ENCODE data around the gene PEX14. TPM values are rescaled to one million over a fixed set of nuclear protein-coding genes. Genes with fewer than 3 reads are reported as not detected.

Gene PEX14
- total and polyA plus RNA-seq, 9 of the 15 experiments (the other 6 are each of a cell fraction or from before 2014, with no cell fraction given): 2.6 to 45.7 (median 22.7) TPM

DNA sequence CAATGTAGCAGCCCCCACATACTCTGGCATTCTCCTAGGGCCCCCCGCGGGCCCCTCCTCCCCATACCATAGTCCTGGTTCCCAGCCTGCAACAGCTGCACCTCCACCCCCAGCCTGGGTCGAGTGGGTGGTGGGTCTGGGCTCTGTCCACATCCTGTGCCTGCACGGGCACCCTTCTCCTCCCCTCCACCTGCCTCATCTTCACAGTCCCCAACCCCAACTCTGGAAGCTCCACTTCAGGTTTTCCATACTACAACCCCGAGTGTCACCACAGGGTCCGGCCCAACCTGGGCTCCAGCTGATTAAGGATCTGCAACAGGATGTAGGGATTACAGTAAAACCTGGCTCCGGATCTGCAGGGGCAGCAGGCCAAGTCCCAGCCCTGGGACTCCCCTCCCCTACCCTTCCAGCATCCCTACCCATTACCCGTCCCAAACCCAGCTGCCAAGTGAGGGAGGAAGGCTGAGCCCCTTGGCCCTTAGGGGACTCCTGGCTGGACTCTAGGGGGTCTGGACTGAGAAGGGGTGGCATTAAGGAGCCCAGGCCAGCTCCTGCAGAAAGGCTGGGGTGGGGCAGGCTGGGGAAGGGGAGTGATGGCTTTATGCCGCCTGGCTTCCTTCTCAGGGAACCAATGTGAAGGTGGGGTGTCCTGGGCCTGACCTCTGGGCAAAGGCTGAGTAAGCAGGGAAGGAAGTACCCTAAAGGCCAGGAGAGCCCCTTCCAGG lies 204.9 kb downstream of the PEX14 start:
- ChIA-PET CTCF (ENCODE audit: low intra/inter-chr PET ratio) (no interaction called here), POLR2A (interaction anchor here (0.5 to 1.2 kb wide), 7 partner anchors 9 to 1503 kb away, joined by 3 to 5 read pairs (median 3); no protein-coding TSS in a partner anchor)
- DNase-seq (ENCODE audit: extremely low read depth in 1 of 4, low spot score in 3 of 4) (peak; percentile 75 to 78 (median 76)), FAIRE-seq (peak; percentile 86), ATAC-seq (peak; percentile 88)
- in situ Hi-C loops (cut with MboI) (no loop called here), intact Hi-C loops (cut with micrococcal nuclease) (no loop called here)
- H3K4me2 ChIP-seq (ENCODE audit: insufficient read depth, low read length): no peak overlapping the region
- H2AFZ ChIP-seq (ENCODE audit: low read depth, low read length): no peak overlapping the region
- no peaks in the 10 kb centered on the region for H3K9me1 ChIP-seq (ENCODE audit: control insufficient read depth, insufficient read depth, low read length)
- peaks cover 24 to 79% of the 10 kb centered on the region in 2 experiments; a peak in 4 of 5 replicates for H3K27me3 ChIP-seq (ENCODE audit: control insufficient read depth in 2 of 2, insufficient read depth in 2 of 2, low read length in 2 of 2)
- H3K9me3 ChIP-seq (replicated peaks; ENCODE audit: control insufficient read depth, insufficient read depth, low read depth, low read length): no peaks in the 10 kb centered on the region
- WGBS (ENCODE audit: insufficient coverage, low coverage, missing lambda C conversion rate): 4% methylated on average over 9 of the region's 9 CpGs
- H3K79me2 ChIP-seq (ENCODE audit: control insufficient read depth, insufficient read depth, low read length): no peaks in the 10 kb centered on the region
- H3K4me1 ChIP-seq (replicated peaks in 1 of 2; ENCODE audit: control insufficient read depth in 2 of 2, insufficient read depth in 2 of 2, low read length in 2 of 2): peaks cover 6 to 54% of the 10 kb centered on the region in 2 experiments; a peak in 3 of 5 replicates
- H4K20me1 ChIP-seq (replicated peaks; ENCODE audit: control insufficient read depth, insufficient read depth, low read length): peaks cover 32% of the 10 kb centered on the region
- no peak overlapping the region for H3K27ac ChIP-seq (ENCODE audit: extremely low read depth, low read depth, low read length)
- H3K9ac ChIP-seq (ENCODE audit: insufficient read depth in 1 of 2, low read depth in 2 of 2, low read length in 2 of 2): 0 out of 4 replicates have a peak overlapping the region, but pooled peaks of 1 of the 2 experiments have one; percentile 7
- no peaks in the 10 kb centered on the region for H3K36me3 ChIP-seq (ENCODE audit: control insufficient read depth, insufficient read depth, low read length)
- BruUV-seq (replicated peaks): no TSS peak
- H3K4me3 ChIP-seq: no peak overlapping the region
- TF ChIP-seq NFATC3 (IDR thresholded peaks at IDR 0.05) (no peak), SAFB (IDR thresholded peaks at IDR 0.05; ENCODE audit: borderline replicate concordance, low read depth, low read length) (no peak), E2F3 (CRISPR knock-in tag; IDR thresholded peaks at IDR 0.05) (no peak), CHD4 (IDR thresholded peaks at IDR 0.05; ENCODE audit: insufficient read depth, insufficient replicate concordance, low read depth, low read length, poor library complexity, severe bottlenecking) (no peak), NELFE (IDR thresholded peaks at IDR 0.05; ENCODE audit: insufficient read depth, insufficient read length) (no peak), ZBTB1 (CRISPR knock-in tag; IDR thresholded peaks at IDR 0.05; ENCODE audit: borderline replicate concordance, low read depth) (no peak), BCL6 (CRISPR knock-in tag; IDR thresholded peaks at IDR 0.05) (no peak), HMG20A (CRISPR knock-in tag; conservative IDR thresholded peaks at IDR 0.05) (no peak), KLF16 (IDR thresholded peaks at IDR 0.05) (no peak)
- TF ChIP-seq, protein P1, sequence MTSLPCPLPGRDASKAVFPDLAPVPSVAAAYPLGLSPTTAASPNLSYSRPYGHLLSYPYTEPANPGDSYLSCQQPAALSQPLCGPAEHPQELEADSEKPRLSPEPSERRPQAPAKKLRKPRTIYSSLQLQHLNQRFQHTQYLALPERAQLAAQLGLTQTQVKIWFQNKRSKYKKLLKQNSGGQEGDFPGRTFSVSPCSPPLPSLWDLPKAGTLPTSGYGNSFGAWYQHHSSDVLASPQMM (CRISPR knock-in tag; IDR thresholded peaks at IDR 0.05): no peak
- TF ChIP-seq, protein P2, sequence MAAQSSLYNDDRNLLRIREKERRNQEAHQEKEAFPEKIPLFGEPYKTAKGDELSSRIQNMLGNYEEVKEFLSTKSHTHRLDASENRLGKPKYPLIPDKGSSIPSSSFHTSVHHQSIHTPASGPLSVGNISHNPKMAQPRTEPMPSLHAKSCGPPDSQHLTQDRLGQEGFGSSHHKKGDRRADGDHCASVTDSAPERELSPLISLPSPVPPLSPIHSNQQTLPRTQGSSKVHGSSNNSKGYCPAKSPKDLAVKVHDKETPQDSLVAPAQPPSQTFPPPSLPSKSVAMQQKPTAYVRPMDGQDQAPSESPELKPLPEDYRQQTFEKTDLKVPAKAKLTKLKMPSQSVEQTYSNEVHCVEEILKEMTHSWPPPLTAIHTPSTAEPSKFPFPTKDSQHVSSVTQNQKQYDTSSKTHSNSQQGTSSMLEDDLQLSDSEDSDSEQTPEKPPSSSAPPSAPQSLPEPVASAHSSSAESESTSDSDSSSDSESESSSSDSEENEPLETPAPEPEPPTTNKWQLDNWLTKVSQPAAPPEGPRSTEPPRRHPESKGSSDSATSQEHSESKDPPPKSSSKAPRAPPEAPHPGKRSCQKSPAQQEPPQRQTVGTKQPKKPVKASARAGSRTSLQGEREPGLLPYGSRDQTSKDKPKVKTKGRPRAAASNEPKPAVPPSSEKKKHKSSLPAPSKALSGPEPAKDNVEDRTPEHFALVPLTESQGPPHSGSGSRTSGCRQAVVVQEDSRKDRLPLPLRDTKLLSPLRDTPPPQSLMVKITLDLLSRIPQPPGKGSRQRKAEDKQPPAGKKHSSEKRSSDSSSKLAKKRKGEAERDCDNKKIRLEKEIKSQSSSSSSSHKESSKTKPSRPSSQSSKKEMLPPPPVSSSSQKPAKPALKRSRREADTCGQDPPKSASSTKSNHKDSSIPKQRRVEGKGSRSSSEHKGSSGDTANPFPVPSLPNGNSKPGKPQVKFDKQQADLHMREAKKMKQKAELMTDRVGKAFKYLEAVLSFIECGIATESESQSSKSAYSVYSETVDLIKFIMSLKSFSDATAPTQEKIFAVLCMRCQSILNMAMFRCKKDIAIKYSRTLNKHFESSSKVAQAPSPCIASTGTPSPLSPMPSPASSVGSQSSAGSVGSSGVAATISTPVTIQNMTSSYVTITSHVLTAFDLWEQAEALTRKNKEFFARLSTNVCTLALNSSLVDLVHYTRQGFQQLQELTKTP (IDR thresholded peaks at IDR 0.05; ENCODE audit: low read depth in 1 of 2, partially characterized antibody in 2 of 2): no peak
